OCI-LY7 (cell line): ENCODE data around the gene AHCY. TPM values are rescaled to one million over a fixed set of nuclear protein-coding genes. Genes with fewer than 3 reads are reported as not detected.
"Not testable (repeated sequence)": the region's sequence is repeated elsewhere in the genome, so short reads cannot be mapped to it uniquely, and the experiment has no call there.

ENCODE experiments used
- BruUV-seq: library from RNA; stranded (reverse); fragments of 400-500 nt; replicated peaks from 2 replicates; lab custom pipeline; 2021; lab: Mats Ljungman, UMichigan
- CTCF ChIA-PET: fragments of 300-600 bp; sonication (Branson Sonifier 250); formaldehyde crosslinking; loops from one replicate; lab custom pipeline; 2022; ENCODE audit warnings: antibody characterized with exemption; ENCODE audit not compliant: unreplicated experiment; lab: Charles Lee
- POLR2A ChIA-PET: fragments of 300-600 bp; sonication (Branson Sonifier 250); formaldehyde crosslinking; loops from one replicate; lab custom pipeline; 2022; ENCODE audit warnings: antibody characterized with exemption; lab: Charles Lee
- DNase-seq: peaks from one replicate; pipeline ENCODE4 v3.0.0-alpha.2; 2015; ENCODE audit warnings: low spot score
- H2AFZ ChIP-seq: fragments of 200-600 bp; sonication (generic), shearing (Covaris generic); 2 replicates; pipeline ENCODE4 v1.6.1; 2014; ENCODE audit warnings: mild to moderate bottlenecking, antibody characterized with exemption, low read length, moderate library complexity
- H3K27ac ChIP-seq: fragments of 200-600 bp; sonication (generic); 2 replicates; pipeline ENCODE4 v1.5.1; 2014; ENCODE audit warnings: mixed run types, low read depth, mild to moderate bottlenecking, moderate library complexity, low read length, inconsistent platforms; ENCODE audit not compliant: poor library complexity, severe bottlenecking
- H3K36me3 ChIP-seq: fragments of 200-600 bp; sonication (generic); 2 replicates; pipeline ENCODE4 v1.6.1; 2014; ENCODE audit warnings: mild to moderate bottlenecking, antibody characterized with exemption, low read length, moderate library complexity, mixed read lengths; ENCODE audit not compliant: insufficient read depth
- H3K4me1 ChIP-seq: fragments of 200-600 bp; sonication (generic); 2 replicates; pipeline ENCODE4 v1.5.1; 2014; ENCODE audit warnings: mild to moderate bottlenecking, low read length; ENCODE audit not compliant: insufficient read depth, poor library complexity, severe bottlenecking
- H3K4me2 ChIP-seq: fragments of 200-600 bp; sonication (generic); 2 replicates; pipeline ENCODE4 v1.6.1; 2014; ENCODE audit warnings: mild to moderate bottlenecking, low read length
- H3K4me3 ChIP-seq: fragments of 200-600 bp; sonication (generic); 2 replicates; pipeline ENCODE4 v1.5.1; 2014; ENCODE audit warnings: mild to moderate bottlenecking, low read depth, low read length; ENCODE audit not compliant: poor library complexity, severe bottlenecking
- H3K79me2 ChIP-seq: fragments of 200-600 bp; sonication (generic); 2 replicates; pipeline ENCODE4 v1.6.1; 2016; ENCODE audit warnings: low read depth, mild to moderate bottlenecking, low read length, moderate library complexity, mixed read lengths; ENCODE audit not compliant: insufficient read depth
- H3K9me2 ChIP-seq: fragments of 200-600 bp; sonication (generic); 2 replicates; pipeline ENCODE4 v1.6.1; 2016; ENCODE audit warnings: mild to moderate bottlenecking, low read length, mixed read lengths; ENCODE audit not compliant: insufficient read depth
- H3K9me3 ChIP-seq: fragments of 200-600 bp; sonication (generic); 2 replicates; pipeline ENCODE4 v1.6.1; 2014; ENCODE audit warnings: mild to moderate bottlenecking, mixed run types, low read length, mixed read lengths
- H4K20me1 ChIP-seq: fragments of 200-600 bp; sonication (generic); 2 replicates; pipeline ENCODE4 v1.6.1; 2014; ENCODE audit warnings: mild to moderate bottlenecking, antibody characterized with exemption, low read length, moderate library complexity, mixed read lengths; ENCODE audit not compliant: insufficient read depth
- CTCF ChIP-seq: fragments of 200-600 bp; sonication (generic); conservative IDR thresholded peaks from 2 replicates; pipeline ENCODE4 v1.5.1; 2014; ENCODE audit warnings: mild to moderate bottlenecking, antibody characterized with exemption, low read length, moderate library complexity, mixed read lengths
- EZH2phosphoT487 ChIP-seq: fragments of 200-600 bp; sonication (generic); IDR thresholded peaks from 2 replicates; pipeline ENCODE4 v1.6.1; 2018; ENCODE audit warnings: low read depth, borderline replicate concordance, mild to moderate bottlenecking, mixed run types, antibody characterized with exemption, low read length, moderate library complexity, mixed read lengths
- intact Hi-C: fragments of 100-400 bp; cut with micrococcal nuclease; formaldehyde crosslinking; loops from one replicate; pipeline ENCODE4 v1.10.0; 2022; ENCODE audit not compliant: unreplicated experiment
- total RNA-seq, 2 experiments: library from RNA; depleted of rRNA in 1 of 2; stranded (reverse); fragments of >200 nt in 1 of 2; shearing (Covaris generic) in 1 of 2; gene quantifications; 2 replicates each; pipeline ENCODE4 v1.2.3, GENCODE V29; 2014 to 2022

Gene AHCY
- total RNA-seq, 2 experiments from 2014 or later: 133 to 218 TPM

- ChIA-PET POLR2A (interaction anchor here (0.7 kb wide), 1 partner anchor 244 kb away, joined by 4 read pairs; no protein-coding TSS in a partner anchor), CTCF (no interaction called here)
- Histone ChIP-seq H3K36me3 (peaks cover 51% of the 10 kb centered on the region), H2AFZ (no peak overlapping the region), H3K79me2 (no peaks in the 10 kb centered on the region), H4K20me1 (no peaks in the 10 kb centered on the region), H3K9me2 (no peaks in the 10 kb centered on the region), H3K27ac (no peak overlapping the region), H3K4me3 (no peak overlapping the region), H3K9me3 (no peaks in the 10 kb centered on the region), H3K4me2 (peak overlapping the region; percentile 29; the same call in 1 of the 2 replicates), H3K4me1 (no peaks in the 10 kb centered on the region)
- no peak for DNase-seq
- TF ChIP-seq CTCF: no peak
- no peak for TF ChIP-seq EZH2phosphoT487
- BruUV-seq: no TSS peak
- intact Hi-C loops: no loop called here
Measured at GRCh38 chr20:34268851-34269636, 34.1 kb downstream of the AHCY start.

GRCh38 chr20:34268145-34268544 lies 35.0 kb downstream of the AHCY start:
- no peak overlapping the region for H3K27ac ChIP-seq
- intact Hi-C loops: no loop called here
- H3K36me3 ChIP-seq: peaks cover 42% of the 10 kb centered on the region
- H2AFZ ChIP-seq: no peak overlapping the region
- H3K9me2 ChIP-seq: no peaks in the 10 kb centered on the region
- POLR2A ChIA-PET: no interaction called here
- TF ChIP-seq EZH2phosphoT487 (no peak), CTCF (no peak)
- no TSS peak for BruUV-seq
- H3K9me3 ChIP-seq: no peaks in the 10 kb centered on the region
- no peaks in the 10 kb centered on the region for H4K20me1 ChIP-seq
- H3K4me2 ChIP-seq: no peak overlapping the region
- no peaks in the 10 kb centered on the region for H3K79me2 ChIP-seq
- CTCF ChIA-PET: no interaction called here
- no peak for DNase-seq
- no peak overlapping the region for H3K4me3 ChIP-seq
- H3K4me1 ChIP-seq: no peaks in the 10 kb centered on the region

- H3K4me2 ChIP-seq: no peak overlapping the region
- no peak overlapping the region for H3K4me3 ChIP-seq
- intact Hi-C loops: loop anchor here (5.0 kb wide), 1 partner anchor 72 kb away; no protein-coding TSS in a partner anchor
- CTCF ChIA-PET: no interaction called here
- POLR2A ChIA-PET: interaction anchor here (0.5 kb wide), 1 partner anchor 773 kb away, joined by 4 read pairs; no protein-coding TSS in a partner anchor
- H3K9me2 ChIP-seq: no peaks in the 10 kb centered on the region
- H2AFZ ChIP-seq: no peak overlapping the region
- DNase-seq: no peak
- H3K4me1 ChIP-seq: no peaks in the 10 kb centered on the region
- no peaks in the 10 kb centered on the region for H4K20me1 ChIP-seq
- H3K9me3 ChIP-seq: no peaks in the 10 kb centered on the region
- no peaks in the 10 kb centered on the region for H3K79me2 ChIP-seq
- no peak overlapping the region for H3K27ac ChIP-seq
- H3K36me3 ChIP-seq: peaks cover 15% of the 10 kb centered on the region
- TF ChIP-seq CTCF (no peak), EZH2phosphoT487 (no peak)
- TSS peak; percentile 39 for BruUV-seq
Measured at GRCh38 chr20:34264141-34264540, 39.0 kb downstream of the AHCY start.

GRCh38 chr20:34263468-34263867 lies 39.7 kb downstream of the AHCY start:
- H3K9me2 ChIP-seq, H3K4me2 ChIP-seq, H3K27ac ChIP-seq, H2AFZ ChIP-seq, H3K36me3 ChIP-seq, H3K4me1 ChIP-seq, H4K20me1 ChIP-seq, H3K79me2 ChIP-seq, CTCF ChIA-PET, H3K9me3 ChIP-seq, DNase-seq, H3K4me3 ChIP-seq, BruUV-seq: not testable (repeated sequence)
- intact Hi-C loops: loop anchor here (5.0 kb wide), 1 partner anchor 71 kb away; no protein-coding TSS in a partner anchor
- POLR2A ChIA-PET: interaction anchor here (0.5 to 0.9 kb wide), 2 partner anchors 17 to 773 kb away, joined by 4 to 7 read pairs; no protein-coding TSS in a partner anchor
